ENCODE data around the gene HMX3. TPM values are rescaled to one million over a fixed set of nuclear protein-coding genes. Genes with fewer than 3 reads are reported as not detected.

HMX3 gene
- total and polyA plus RNA-seq, 2 donors (not counting 3 experiments of a cell fraction or from before 2014, with no cell fraction given) = not detected

GRCh38 chr10:123154092-123154710, 18.4 kb downstream of the HMX3 start, which contains the start of gene BUB3:
Gene BUB3, plus strand, starts transcription at chr10:123154402. Its CDS starts 516 bp downstream, at chr10:123154918.
- peaks cover 50% of the 10 kb centered on the region for H3K79me2 ChIP-seq (ENCODE audit: control insufficient read depth, insufficient read depth, low read length)
- ChIA-PET POLR2A (interaction anchor here (0.6 to 0.9 kb wide), 2 partner anchors 146 to 685 kb away, joined by 3 to 4 read pairs; partner anchors contain the start of genes ACADSB and IKZF5), CTCF (interaction anchor here (0.6 to 1.3 kb wide), 6 partner anchors 9 to 649 kb away, joined by 4 to 11 read pairs (median 6); no protein-coding TSS in a partner anchor)
- peak within 1 kb of the TSS; percentile 63 for H2AFZ ChIP-seq (ENCODE audit: low read depth, low read length)
- H3K27me3 ChIP-seq (ENCODE audit: control insufficient read depth in 2 of 2, insufficient read depth in 2 of 2, low read length in 2 of 2) = peaks cover 36 to 42% of the 10 kb centered on the region in 2 experiments
- FAIRE-seq (peak; percentile 98), DNase-seq (ENCODE audit: low read depth, low spot score) (peak; percentile 100)
- peaks cover 48% of the 10 kb centered on the region for H3K4me1 ChIP-seq (ENCODE audit: control insufficient read depth, extremely low read depth, insufficient read depth, low read length)
- intact Hi-C loops (cut with micrococcal nuclease) = loop anchor here (1.0 to 10.0 kb wide), 7 partner anchors 21 to 1265 kb away; partner anchors contain the start of genes IKZF5 and PSTK
- BruUV-seq (replicated peaks) = TSS peak; percentile 63
- peak within 1 kb of the TSS; percentile 81 for H3K27ac ChIP-seq (ENCODE audit: insufficient read depth, low read depth, low read length)
- H3K4me2 ChIP-seq (ENCODE audit: insufficient read depth, low read length) = peak within 1 kb of the TSS; percentile 97
- dilution Hi-C loops (cut with MboI; ENCODE audit: extremely low pct_ligation_motif_present, low sequenced_read_pairs) = no loop called here
- peak within 1 kb of the TSS; percentile 95 for H3K9ac ChIP-seq (replicated peaks; ENCODE audit: extremely low read depth, insufficient read depth, low read length)
- H3K9me1 ChIP-seq (replicated peaks; ENCODE audit: control insufficient read depth, extremely low read depth, insufficient read depth, low read length) = no peaks in the 10 kb centered on the region
- H3K9me3 ChIP-seq (replicated peaks; ENCODE audit: control insufficient read depth, insufficient read depth, low read length) = no peaks in the 10 kb centered on the region
- H3K36me3 ChIP-seq (ENCODE audit: control insufficient read depth in 2 of 2, extremely low read depth in 1 of 2, insufficient read depth in 2 of 2, low read length in 2 of 2) = peaks cover 5 to 6% of the 10 kb centered on the region in 2 experiments
- no peak for TF ChIP-seq GATA2 (IDR thresholded peaks at IDR 0.05; ENCODE audit: insufficient read depth, insufficient read length, low read depth, low read length)
- TF ChIP-seq POLR2AphosphoS5 (IDR thresholded peaks at IDR 0.05; ENCODE audit: insufficient read depth, low read depth, low read length) = peak; percentile 95
- TF ChIP-seq MAX (IDR thresholded peaks at IDR 0.05; ENCODE audit: insufficient read depth, insufficient read length) = peak; percentile 97
- TF ChIP-seq POLR2A (IDR thresholded peaks at IDR 0.05; ENCODE audit: low read depth, low read length) = peak; percentile 91
- peaks cover 7% of the 10 kb centered on the region for H4K20me1 ChIP-seq (replicated peaks; ENCODE audit: control insufficient read depth, extremely low read depth, insufficient read depth, low read length)
- H3K4me3 ChIP-seq (replicated peaks in 1 of 3; ENCODE audit: insufficient read depth in 1 of 3, low read depth in 1 of 3, low read length in 3 of 3) = peak within 1 kb of the TSS; percentile 61 to 92 (median 90)
